ENCODE measurements around the gene RAMACL.
"Not testable (repeated sequence)": the region's sequence is repeated elsewhere in the genome, so short reads cannot be mapped to it uniquely, and the experiment has no call there.

RAMACL gene

DNA sequence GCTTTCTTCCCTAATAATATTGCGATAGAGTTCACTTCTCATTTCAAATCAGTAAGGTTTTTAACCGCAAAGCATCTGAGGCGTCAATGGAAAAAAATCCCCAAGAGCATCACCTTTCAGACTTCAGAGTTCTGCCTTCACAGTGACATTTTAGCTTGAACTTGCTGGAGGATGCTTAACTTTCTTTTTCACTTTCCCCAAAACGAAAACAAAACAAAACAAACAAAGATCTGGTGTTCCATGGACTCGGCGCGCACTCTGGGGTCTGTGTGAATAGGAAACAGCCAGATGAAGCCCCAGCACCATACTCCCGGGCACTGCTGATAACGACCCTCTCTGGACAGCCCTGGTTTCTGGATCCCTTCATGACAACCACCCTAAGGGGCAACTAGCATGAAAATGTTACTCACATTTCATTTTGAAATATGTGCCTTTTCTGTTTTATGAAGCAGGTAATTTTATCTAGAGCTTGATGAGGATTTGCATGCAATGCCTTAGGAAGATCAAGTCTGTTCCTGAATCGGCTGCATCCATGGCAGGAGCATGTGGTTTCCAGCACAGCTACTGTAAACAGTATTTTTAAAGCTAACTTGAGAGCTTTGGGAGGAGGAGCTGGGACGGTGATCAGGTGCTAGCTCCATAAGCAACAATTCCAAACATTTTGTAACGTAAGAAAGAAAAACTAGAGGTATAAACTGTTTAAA lies 44.5 kb downstream of the RAMACL start:
- H3K4me3 Mint-ChIP-seq, result peak overlapping the region in 1 of 3 experiments; percentile 13
- peaks cover 5% of the 10 kb centered on the region for H3K36me3 Mint-ChIP-seq (ENCODE audit: low read depth)
- TF ChIP-seq, protein P1, sequence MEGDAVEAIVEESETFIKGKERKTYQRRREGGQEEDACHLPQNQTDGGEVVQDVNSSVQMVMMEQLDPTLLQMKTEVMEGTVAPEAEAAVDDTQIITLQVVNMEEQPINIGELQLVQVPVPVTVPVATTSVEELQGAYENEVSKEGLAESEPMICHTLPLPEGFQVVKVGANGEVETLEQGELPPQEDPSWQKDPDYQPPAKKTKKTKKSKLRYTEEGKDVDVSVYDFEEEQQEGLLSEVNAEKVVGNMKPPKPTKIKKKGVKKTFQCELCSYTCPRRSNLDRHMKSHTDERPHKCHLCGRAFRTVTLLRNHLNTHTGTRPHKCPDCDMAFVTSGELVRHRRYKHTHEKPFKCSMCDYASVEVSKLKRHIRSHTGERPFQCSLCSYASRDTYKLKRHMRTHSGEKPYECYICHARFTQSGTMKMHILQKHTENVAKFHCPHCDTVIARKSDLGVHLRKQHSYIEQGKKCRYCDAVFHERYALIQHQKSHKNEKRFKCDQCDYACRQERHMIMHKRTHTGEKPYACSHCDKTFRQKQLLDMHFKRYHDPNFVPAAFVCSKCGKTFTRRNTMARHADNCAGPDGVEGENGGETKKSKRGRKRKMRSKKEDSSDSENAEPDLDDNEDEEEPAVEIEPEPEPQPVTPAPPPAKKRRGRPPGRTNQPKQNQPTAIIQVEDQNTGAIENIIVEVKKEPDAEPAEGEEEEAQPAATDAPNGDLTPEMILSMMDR (IDR thresholded peaks at IDR 0.05; ENCODE audit: unreplicated experiment in 3 of 3), result no peak
- H3K27me3 Mint-ChIP-seq (ENCODE audit: low read depth), result no peaks in the 10 kb centered on the region
- peaks cover 18% of the 10 kb centered on the region for H3K4me1 Mint-ChIP-seq
- no peaks in the 10 kb centered on the region for H3K9me3 Mint-ChIP-seq
- H3K27ac Mint-ChIP-seq, result no peak overlapping the region

DNA sequence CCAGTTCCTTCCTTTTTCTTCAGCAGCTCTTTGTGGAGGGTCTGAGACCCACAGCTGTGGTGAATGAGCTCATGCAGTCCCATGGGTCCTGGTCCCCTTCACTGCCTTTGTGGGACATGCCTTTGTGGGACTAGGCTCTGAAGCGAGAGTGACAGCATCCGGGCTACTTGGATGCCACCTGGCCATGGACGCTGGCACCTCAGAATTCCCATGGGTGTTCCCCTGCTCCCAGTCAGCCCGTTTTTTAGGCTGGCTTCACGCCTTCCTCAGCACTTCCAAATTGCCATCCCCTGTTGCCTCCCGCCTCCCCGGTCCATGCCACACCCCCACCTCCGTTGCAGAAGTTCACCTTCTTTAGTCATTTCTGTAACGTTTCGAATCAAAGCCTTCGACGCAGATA lies 45.1 kb downstream of the RAMACL start:
- Mint-ChIP-seq H3K36me3 (ENCODE audit: low read depth) (peaks cover 5% of the 10 kb centered on the region), H3K9me3 (no peaks in the 10 kb centered on the region), H3K4me1 (peaks cover 18% of the 10 kb centered on the region), H3K27me3 (ENCODE audit: low read depth) (no peaks in the 10 kb centered on the region), H3K27ac (no peak overlapping the region), H3K4me3 (no peak overlapping the region)
- TF ChIP-seq, protein P1 (IDR thresholded peaks at IDR 0.05; ENCODE audit: unreplicated experiment in 3 of 3), result no peak

DNA sequence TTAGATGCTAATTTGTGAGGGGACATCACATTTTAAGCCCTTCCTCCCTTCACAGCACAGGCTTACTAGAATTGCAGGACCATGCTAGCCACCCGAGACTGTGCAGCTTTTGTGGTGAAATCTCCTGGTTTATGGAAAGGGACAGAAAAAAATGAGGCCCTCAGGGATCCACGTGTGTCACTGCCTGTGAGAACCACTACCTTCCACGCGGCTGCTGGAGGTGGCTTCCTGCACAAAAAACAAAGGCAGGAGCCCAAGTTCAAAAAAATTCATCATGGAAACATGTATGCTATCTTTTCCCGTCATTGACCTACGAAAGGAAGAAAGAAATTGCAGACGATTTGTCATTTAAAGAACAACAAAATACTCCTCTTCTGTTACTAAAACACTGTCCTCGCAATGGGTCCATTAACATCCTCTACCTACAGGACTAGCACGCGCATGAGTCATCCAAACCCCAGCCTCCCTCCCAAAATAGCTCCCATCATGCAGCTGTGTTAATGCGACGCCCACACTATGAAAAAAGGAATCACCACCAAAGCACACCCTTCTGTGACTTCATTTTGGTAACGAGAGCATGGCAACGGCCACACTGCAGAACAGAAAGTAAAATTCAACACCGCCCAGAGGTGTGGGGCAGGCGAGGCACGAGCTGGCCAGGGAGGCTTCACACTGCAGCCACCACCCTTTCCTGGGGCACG lies 45.7 kb downstream of the RAMACL start:
- H3K27ac Mint-ChIP-seq, result no peak overlapping the region
- no peak overlapping the region for H3K4me3 Mint-ChIP-seq
- H3K27me3 Mint-ChIP-seq (ENCODE audit: low read depth), result no peaks in the 10 kb centered on the region
- peaks cover 18% of the 10 kb centered on the region for H3K4me1 Mint-ChIP-seq
- no peaks in the 10 kb centered on the region for H3K9me3 Mint-ChIP-seq
- TF ChIP-seq, protein P1 (IDR thresholded peaks at IDR 0.05; ENCODE audit: unreplicated experiment in 3 of 3), result no peak
- H3K36me3 Mint-ChIP-seq (ENCODE audit: low read depth), result peaks cover 5% of the 10 kb centered on the region

DNA sequence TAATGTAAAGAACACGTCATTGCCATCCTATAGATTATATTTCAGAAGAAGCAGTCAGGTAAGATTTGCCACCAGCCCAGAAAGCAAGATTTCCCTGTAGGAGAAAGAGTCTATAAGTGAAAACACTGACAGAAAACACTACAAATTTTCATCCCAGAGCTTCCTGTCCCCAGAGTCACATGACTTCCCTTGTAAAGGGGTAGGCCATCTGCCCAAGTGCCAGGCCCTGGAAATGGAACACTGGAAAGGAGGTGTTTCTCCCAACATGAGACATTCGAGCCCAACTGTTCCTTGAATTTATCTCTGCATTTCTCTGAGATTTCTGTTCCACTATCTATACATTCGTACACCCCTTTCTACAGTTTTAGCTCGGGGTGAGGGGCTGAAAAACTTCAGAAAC lies 46.9 kb downstream of the RAMACL start:
- H3K4me3 Mint-ChIP-seq, result no peak overlapping the region
- peaks cover 10% of the 10 kb centered on the region for H3K36me3 Mint-ChIP-seq (ENCODE audit: low read depth)
- H3K27ac Mint-ChIP-seq, result no peak overlapping the region
- H3K4me1 Mint-ChIP-seq, result peaks cover 18% of the 10 kb centered on the region
- no peaks in the 10 kb centered on the region for H3K27me3 Mint-ChIP-seq (ENCODE audit: low read depth)
- TF ChIP-seq, protein P1 (IDR thresholded peaks at IDR 0.05; ENCODE audit: unreplicated experiment in 3 of 3), result no peak
- no peaks in the 10 kb centered on the region for H3K9me3 Mint-ChIP-seq

DNA sequence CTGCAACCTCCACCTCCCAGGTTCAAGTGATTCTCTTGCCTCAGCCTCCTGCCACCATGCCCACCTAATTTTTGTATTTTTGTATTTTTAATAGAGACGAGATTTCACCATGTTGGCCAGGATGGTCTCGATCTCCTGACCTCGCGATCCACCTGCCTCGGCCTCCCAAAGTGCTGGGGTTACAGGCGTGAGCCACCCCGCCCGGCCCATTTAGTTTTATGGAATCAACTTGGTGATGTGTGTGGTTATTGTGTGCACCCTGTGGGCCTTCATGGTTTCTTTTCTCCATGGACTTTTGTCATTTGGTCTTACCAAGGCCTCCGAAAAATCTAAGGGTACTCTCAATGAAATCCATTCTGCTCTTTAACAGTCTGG lies 47.5 kb downstream of the RAMACL start:
- not testable (repeated sequence) for H3K4me3 Mint-ChIP-seq; H3K27ac Mint-ChIP-seq; H3K27me3 Mint-ChIP-seq (ENCODE audit: low read depth); H3K9me3 Mint-ChIP-seq
- peaks cover 10% of the 10 kb centered on the region for H3K36me3 Mint-ChIP-seq (ENCODE audit: low read depth)
- H3K4me1 Mint-ChIP-seq, result peaks cover 18% of the 10 kb centered on the region

DNA sequence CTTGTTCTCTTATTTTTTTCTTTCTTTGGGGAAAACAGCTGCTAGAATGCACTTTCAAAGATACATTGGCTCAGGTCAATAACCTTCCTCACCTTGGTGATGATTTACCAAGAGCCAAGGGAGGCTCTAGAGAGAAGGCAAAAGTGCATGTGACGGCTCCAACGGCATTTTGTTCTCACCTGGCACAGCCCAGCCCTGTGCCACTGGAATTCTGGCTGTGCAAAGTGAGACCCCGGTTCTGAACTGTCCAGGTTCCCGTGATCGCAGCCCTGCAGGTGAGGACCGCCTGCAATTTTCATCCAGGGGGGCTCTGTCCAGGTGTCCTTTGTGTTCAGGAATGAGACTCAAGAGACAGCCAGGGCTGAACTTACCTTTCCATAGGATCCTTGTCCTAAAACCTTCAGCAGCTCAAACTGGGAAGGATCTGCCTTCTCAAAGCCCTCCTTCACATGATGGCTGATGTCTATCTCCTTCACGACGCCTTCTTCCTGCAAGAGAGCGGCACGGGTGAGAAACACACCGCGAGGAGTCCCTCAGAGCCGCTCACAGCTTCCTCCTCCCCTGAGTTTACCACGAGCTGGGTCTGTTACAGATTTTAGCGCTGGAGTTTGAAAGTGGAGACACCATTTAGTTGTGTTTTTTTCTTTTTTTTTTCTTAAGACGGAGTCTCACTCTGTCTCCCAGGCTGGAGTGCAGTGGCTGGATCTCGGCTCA lies 48.0 kb downstream of the RAMACL start:
- Mint-ChIP-seq H3K36me3 (ENCODE audit: low read depth) (peaks cover 10% of the 10 kb centered on the region), H3K9me3 (no peaks in the 10 kb centered on the region), H3K27me3 (ENCODE audit: low read depth) (no peaks in the 10 kb centered on the region), H3K4me1 (peaks cover 13% of the 10 kb centered on the region), H3K4me3 (no peak overlapping the region), H3K27ac (no peak overlapping the region)
- TF ChIP-seq, protein P1 (IDR thresholded peaks at IDR 0.05; ENCODE audit: unreplicated experiment in 3 of 3), result no peak
